ENCODE data around the gene MPDZ. TPM values are rescaled to one million over a fixed set of nuclear protein-coding genes. Genes with fewer than 3 reads are reported as not detected.

Gene MPDZ
- total and polyA plus RNA-seq, 2 experiments from 2014 or later = 33.0 to 43.1 TPM

DNA sequence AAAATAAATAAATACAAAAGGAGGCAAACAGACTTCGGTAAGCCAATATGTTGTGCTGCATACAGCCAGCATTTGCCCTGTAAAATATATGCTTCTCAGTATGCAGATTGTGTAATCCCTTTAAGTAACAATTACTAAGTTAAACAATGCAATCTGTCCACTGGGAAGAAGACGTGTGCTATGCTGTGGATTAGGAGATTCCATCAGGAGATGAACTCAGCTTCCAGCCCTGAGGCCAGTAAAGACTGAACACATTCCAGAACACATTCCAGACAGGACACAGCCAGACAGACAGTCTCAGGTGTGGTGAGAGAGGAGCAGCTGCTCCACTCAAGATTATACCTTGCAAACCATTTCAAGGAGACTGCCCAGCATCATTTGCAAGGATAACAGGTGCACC lies 97.8 kb downstream of the MPDZ start (continued):
- TF ChIP-seq EZH2phosphoT487 (IDR thresholded peaks at IDR 0.05; ENCODE audit: unreplicated experiment) = no peak
- TF ChIP-seq ZNF331 (CRISPR knock-in tag; IDR thresholded peaks at IDR 0.05; ENCODE audit: low read depth) = no peak
- TF ChIP-seq CREB1 (CRISPR knock-in tag; IDR thresholded peaks at IDR 0.05; ENCODE audit: low read depth) = no peak
- TF ChIP-seq POLR2AphosphoS5 (IDR thresholded peaks at IDR 0.05; ENCODE audit: low read depth) = no peak

DNA sequence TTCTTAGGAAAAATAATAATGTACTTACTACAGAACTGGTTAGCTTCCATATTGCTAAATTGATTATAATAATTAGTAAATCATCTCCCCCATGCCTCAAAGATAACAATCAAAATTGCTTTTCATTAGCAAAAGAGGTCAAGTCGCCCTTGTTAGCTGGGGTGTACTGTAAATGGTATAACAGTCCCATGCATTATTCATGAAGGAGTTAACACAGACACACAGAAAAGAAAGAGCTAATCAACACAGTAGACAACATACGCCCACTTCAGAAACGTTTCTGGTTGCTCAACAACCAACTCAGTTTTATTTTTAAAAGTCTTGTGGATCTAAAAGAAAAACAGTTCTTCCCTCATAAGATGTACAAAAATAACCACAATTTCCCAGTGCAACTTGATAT lies 100.2 kb downstream of the MPDZ start:
- H3K4me3 ChIP-seq = no peak overlapping the region
- Mint-ChIP-seq H3K4me1 (no peaks in the 10 kb centered on the region), H3K4me3 (no peak overlapping the region), H3K36me3 (ENCODE audit: low read depth) (peaks cover 11% of the 10 kb centered on the region; the same call in 1 of the 3 replicates), H3K27me3 (ENCODE audit: insufficient read depth, low read depth, poor library complexity) (no peaks in the 10 kb centered on the region), H3K9me3 (no peaks in the 10 kb centered on the region), H3K27ac (no peak overlapping the region)
- no peaks in the 10 kb centered on the region for H4K20me1 ChIP-seq (replicated peaks; ENCODE audit: insufficient read depth)
- H3K79me2 ChIP-seq (replicated peaks; ENCODE audit: insufficient read depth) = no peaks in the 10 kb centered on the region
- ATAC-seq (no peak), DNase-seq (ENCODE audit: low spot score) (no peak)
- no peaks in the 10 kb centered on the region for H3K4me1 ChIP-seq (ENCODE audit: insufficient read depth)
- no peaks in the 10 kb centered on the region for H3K9me2 ChIP-seq (ENCODE audit: insufficient read depth)
- H2AFZ ChIP-seq = no peak overlapping the region
- H3K36me3 ChIP-seq (ENCODE audit: insufficient read depth) = peaks cover 8% of the 10 kb centered on the region; the same call in 1 of the 2 replicates
- no peak overlapping the region for H3K27ac ChIP-seq (ENCODE audit: low read depth)
- H3K4me2 ChIP-seq = no peak overlapping the region
- no peaks in the 10 kb centered on the region for H3F3A ChIP-seq (replicated peaks; ENCODE audit: low read depth)
- H3K27me3 ChIP-seq (ENCODE audit: insufficient read depth) = no peaks in the 10 kb centered on the region
- no peak for TF ChIP-seq EZH2 (IDR thresholded peaks at IDR 0.05; ENCODE audit: low read depth, unreplicated experiment)
- no peak for TF ChIP-seq ZNF114 (CRISPR knock-in tag; IDR thresholded peaks at IDR 0.05)
- TF ChIP-seq STAT1 (IDR thresholded peaks at IDR 0.05; ENCODE audit: unreplicated experiment) = no peak
- TF ChIP-seq, protein P1, sequence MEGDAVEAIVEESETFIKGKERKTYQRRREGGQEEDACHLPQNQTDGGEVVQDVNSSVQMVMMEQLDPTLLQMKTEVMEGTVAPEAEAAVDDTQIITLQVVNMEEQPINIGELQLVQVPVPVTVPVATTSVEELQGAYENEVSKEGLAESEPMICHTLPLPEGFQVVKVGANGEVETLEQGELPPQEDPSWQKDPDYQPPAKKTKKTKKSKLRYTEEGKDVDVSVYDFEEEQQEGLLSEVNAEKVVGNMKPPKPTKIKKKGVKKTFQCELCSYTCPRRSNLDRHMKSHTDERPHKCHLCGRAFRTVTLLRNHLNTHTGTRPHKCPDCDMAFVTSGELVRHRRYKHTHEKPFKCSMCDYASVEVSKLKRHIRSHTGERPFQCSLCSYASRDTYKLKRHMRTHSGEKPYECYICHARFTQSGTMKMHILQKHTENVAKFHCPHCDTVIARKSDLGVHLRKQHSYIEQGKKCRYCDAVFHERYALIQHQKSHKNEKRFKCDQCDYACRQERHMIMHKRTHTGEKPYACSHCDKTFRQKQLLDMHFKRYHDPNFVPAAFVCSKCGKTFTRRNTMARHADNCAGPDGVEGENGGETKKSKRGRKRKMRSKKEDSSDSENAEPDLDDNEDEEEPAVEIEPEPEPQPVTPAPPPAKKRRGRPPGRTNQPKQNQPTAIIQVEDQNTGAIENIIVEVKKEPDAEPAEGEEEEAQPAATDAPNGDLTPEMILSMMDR (conservative IDR thresholded peaks at IDR 0.05; ENCODE audit: low read depth in 2 of 2) = no peak
- TF ChIP-seq POLR2AphosphoS5 (IDR thresholded peaks at IDR 0.05; ENCODE audit: low read depth) = no peak
- no peak for TF ChIP-seq EZH2phosphoT487 (IDR thresholded peaks at IDR 0.05; ENCODE audit: unreplicated experiment)
- TF ChIP-seq JUNB (IDR thresholded peaks at IDR 0.05; ENCODE audit: unreplicated experiment) = no peak
- TF ChIP-seq, protein P2, sequence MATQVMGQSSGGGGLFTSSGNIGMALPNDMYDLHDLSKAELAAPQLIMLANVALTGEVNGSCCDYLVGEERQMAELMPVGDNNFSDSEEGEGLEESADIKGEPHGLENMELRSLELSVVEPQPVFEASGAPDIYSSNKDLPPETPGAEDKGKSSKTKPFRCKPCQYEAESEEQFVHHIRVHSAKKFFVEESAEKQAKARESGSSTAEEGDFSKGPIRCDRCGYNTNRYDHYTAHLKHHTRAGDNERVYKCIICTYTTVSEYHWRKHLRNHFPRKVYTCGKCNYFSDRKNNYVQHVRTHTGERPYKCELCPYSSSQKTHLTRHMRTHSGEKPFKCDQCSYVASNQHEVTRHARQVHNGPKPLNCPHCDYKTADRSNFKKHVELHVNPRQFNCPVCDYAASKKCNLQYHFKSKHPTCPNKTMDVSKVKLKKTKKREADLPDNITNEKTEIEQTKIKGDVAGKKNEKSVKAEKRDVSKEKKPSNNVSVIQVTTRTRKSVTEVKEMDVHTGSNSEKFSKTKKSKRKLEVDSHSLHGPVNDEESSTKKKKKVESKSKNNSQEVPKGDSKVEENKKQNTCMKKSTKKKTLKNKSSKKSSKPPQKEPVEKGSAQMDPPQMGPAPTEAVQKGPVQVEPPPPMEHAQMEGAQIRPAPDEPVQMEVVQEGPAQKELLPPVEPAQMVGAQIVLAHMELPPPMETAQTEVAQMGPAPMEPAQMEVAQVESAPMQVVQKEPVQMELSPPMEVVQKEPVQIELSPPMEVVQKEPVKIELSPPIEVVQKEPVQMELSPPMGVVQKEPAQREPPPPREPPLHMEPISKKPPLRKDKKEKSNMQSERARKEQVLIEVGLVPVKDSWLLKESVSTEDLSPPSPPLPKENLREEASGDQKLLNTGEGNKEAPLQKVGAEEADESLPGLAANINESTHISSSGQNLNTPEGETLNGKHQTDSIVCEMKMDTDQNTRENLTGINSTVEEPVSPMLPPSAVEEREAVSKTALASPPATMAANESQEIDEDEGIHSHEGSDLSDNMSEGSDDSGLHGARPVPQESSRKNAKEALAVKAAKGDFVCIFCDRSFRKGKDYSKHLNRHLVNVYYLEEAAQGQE (IDR thresholded peaks at IDR 0.05; ENCODE audit: unreplicated experiment) = no peak
- TF ChIP-seq, protein P3, sequence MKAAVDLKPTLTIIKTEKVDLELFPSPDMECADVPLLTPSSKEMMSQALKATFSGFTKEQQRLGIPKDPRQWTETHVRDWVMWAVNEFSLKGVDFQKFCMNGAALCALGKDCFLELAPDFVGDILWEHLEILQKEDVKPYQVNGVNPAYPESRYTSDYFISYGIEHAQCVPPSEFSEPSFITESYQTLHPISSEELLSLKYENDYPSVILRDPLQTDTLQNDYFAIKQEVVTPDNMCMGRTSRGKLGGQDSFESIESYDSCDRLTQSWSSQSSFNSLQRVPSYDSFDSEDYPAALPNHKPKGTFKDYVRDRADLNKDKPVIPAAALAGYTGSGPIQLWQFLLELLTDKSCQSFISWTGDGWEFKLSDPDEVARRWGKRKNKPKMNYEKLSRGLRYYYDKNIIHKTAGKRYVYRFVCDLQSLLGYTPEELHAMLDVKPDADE (IDR thresholded peaks at IDR 0.05) = no peak
- no peak for TF ChIP-seq CREB1 (CRISPR knock-in tag; IDR thresholded peaks at IDR 0.05; ENCODE audit: low read depth)
- TF ChIP-seq, protein P4, sequence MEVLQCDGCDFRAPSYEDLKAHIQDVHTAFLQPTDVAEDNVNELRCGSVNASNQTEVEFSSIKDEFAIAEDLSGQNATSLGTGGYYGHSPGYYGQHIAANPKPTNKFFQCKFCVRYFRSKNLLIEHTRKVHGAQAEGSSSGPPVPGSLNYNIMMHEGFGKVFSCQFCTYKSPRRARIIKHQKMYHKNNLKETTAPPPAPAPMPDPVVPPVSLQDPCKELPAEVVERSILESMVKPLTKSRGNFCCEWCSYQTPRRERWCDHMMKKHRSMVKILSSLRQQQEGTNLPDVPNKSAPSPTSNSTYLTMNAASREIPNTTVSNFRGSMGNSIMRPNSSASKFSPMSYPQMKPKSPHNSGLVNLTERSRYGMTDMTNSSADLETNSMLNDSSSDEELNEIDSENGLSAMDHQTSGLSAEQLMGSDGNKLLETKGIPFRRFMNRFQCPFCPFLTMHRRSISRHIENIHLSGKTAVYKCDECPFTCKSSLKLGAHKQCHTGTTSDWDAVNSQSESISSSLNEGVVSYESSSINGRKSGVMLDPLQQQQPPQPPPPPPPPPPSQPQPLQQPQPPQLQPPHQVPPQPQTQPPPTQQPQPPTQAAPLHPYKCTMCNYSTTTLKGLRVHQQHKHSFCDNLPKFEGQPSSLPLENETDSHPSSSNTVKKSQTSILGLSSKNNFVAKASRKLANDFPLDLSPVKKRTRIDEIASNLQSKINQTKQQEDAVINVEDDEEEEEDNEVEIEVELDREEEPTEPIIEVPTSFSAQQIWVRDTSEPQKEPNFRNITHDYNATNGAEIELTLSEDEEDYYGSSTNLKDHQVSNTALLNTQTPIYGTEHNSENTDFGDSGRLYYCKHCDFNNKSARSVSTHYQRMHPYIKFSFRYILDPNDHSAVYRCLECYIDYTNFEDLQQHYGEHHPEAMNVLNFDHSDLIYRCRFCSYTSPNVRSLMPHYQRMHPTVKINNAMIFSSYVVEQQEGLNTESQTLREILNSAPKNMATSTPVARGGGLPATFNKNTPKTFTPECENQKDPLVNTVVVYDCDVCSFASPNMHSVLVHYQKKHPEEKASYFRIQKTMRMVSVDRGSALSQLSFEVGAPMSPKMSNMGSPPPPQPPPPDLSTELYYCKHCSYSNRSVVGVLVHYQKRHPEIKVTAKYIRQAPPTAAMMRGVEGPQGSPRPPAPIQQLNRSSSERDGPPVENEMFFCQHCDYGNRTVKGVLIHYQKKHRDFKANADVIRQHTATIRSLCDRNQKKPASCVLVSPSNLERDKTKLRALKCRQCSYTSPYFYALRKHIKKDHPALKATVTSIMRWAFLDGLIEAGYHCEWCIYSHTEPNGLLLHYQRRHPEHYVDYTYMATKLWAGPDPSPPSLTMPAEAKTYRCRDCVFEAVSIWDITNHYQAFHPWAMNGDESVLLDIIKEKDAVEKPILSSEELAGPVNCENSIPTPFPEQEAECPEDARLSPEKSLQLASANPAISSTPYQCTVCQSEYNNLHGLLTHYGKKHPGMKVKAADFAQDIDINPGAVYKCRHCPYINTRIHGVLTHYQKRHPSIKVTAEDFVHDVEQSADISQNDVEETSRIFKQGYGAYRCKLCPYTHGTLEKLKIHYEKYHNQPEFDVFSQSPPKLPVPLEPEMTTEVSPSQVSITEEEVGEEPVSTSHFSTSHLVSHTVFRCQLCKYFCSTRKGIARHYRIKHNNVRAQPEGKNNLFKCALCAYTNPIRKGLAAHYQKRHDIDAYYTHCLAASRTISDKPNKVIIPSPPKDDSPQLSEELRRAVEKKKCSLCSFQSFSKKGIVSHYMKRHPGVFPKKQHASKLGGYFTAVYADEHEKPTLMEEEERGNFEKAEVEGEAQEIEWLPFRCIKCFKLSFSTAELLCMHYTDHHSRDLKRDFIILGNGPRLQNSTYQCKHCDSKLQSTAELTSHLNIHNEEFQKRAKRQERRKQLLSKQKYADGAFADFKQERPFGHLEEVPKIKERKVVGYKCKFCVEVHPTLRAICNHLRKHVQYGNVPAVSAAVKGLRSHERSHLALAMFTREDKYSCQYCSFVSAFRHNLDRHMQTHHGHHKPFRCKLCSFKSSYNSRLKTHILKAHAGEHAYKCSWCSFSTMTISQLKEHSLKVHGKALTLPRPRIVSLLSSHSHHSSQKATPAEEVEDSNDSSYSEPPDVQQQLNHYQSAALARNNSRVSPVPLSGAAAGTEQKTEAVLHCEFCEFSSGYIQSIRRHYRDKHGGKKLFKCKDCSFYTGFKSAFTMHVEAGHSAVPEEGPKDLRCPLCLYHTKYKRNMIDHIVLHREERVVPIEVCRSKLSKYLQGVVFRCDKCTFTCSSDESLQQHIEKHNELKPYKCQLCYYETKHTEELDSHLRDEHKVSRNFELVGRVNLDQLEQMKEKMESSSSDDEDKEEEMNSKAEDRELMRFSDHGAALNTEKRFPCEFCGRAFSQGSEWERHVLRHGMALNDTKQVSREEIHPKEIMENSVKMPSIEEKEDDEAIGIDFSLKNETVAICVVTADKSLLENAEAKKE (CRISPR knock-in tag; IDR thresholded peaks at IDR 0.05) = no peak
- TF ChIP-seq ZNF331 (CRISPR knock-in tag; IDR thresholded peaks at IDR 0.05; ENCODE audit: low read depth) = no peak
- no peak for TF ChIP-seq NANOG (IDR thresholded peaks at IDR 0.05; ENCODE audit: borderline replicate concordance)

All from GM23338 (cell line).